GM18870 (cell line): ENCODE results near the gene LDLRAD4.

ENCODE experiments used
- ATAC-seq: cut with Tn5 transposase; IDR thresholded peaks from one replicate; pipeline ENCODE4 v1.9.1; 2021; ENCODE audit warnings: moderate library complexity; ENCODE audit not compliant: unreplicated experiment

Gene LDLRAD4

DNA sequence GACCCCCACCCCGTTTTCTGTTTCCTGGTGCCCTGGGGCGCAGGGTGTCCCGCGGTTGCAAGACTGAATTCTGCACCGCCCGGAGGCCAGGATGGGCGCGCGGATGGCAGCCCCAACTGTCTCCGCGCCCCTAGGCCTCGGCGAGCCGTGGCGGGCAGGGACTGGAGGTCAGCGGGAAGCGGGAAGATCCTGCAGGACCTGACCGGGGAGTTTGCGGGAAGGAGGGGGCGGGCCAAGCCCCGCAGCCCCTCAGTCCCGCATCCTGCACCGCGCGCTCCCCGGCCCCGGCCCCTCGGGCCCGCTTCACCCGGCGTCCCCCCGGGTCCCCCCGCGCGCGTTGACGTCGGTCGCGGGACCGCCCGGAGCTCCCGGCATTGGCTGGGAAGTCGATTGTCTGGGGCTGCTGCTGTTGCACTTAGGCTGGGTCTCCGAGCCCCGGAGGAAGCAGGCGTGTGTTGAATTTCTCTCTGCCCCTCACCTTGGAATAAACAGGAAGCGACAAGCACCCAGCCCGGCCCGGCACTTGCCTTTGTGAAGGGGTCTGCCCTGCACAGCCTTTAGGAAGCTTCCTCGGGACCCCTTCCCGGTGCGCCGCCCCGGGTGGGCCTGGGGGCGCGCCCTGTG is at the start of gene LDLRAD4:
Gene LDLRAD4 (plus strand): TSS at position 393 of the 624 bp plus-strand sequence.
- no peak for ATAC-seq

DNA sequence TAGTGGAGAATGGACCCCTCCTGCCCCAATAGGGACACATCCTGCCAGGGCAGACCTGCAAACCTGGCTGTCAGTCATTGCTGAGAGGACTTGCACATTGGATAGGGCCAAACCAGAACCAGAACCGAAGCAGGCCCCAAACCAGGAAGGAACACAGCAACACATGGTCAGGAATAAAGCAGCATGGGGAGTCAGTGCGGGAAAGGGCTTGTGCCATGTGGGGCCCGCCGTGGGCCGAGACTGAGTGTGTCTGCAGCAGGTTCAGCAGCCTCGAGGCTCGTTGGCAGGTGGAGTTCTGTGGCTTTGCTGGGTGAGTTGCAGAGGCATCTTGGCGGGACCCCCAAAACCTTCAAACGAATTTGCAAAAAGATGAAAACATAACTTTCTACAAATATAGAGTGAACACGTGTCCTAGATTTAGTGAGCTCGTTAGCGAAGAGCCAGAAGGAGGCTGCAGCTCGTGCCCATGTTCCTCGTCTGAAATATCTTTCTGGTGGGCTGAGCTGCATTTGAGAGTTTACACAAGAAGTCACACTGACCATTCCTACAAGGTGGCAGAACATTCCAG is 44.9 kb upstream of the LDLRAD4 start:
- ATAC-seq, result no peak

DNA sequence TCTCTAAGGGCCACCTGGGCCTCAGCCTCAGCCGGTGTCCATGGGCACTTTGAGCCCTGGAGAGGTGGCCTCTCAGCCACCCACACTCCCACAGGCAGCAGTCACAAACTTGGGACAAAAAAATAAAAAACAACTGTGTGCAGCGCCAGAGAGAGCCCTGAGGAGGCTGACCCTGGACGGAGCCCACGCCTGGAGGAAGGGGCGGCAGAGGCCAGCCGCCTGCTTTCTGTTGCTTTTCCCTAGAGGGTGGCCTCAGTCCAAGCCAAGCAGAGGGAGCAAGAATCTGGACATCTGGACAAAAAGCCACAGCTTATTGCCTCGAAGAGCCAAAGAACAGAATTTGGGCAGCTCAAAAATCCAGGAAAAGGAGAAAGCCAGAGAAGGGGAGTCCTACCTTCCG is 43.3 kb upstream of the LDLRAD4 start:
- ATAC-seq, result no peak

DNA sequence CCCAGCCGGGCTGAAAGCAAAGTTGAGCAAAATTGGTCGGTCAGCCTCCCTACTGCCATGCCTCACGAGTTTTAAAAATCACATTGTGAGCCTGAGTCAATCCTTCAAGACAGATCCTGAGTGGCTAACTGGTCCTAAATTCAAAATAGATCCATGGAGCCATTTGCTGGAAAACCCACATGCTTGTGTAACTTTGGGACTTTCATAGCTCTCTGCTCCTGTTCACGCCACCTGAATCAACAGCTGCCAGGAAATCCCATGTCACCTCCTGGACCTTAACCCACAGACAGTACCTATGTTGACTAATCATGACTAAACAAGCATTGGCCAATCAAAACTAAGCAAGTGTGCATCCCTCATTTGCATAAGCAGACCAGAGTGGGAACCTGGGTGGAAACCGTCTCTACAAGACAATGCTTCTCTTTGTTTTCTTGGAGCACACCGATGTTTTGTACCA is 42.8 kb upstream of the LDLRAD4 start:
- ATAC-seq, result no peak

DNA sequence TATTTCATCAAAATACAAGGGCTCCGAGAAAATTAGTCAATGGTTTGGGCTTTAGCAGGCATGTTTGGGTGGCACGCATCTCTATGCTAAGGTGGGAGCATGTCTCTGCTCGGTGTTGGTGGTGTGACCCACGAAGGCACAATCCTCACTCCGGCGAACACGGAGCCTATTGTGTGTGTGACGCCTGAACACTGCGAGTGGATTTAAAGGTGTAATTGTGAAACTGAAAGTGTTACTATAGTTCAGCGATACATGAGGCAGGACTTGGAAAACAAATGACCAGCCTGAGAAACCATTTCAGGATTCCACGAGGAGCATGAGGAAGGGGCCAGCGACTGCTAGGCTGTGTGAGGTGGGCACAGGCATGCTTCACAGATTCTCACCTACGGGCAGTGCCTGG is 41.7 kb upstream of the LDLRAD4 start:
- ATAC-seq, result no peak

DNA sequence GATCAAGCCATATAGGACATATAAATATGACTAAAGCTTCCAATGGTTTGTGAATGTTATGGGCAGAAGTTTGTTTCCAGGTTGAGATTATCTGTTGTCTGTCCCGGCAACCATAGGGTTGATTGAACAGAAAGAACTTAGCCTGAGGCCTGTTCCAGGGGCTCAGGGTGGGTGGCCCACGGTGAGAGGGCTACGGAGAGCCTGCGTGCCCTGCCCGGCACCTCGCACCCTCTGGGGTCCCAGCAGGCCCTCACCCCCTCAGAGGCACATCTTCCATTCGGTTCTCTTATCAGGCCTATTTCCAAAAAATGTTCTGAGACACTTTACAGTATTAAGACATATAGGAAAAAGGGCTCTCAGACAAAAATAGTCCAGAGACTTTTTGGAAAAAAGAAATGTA is 40.4 kb upstream of the LDLRAD4 start:
- no peak for ATAC-seq

DNA sequence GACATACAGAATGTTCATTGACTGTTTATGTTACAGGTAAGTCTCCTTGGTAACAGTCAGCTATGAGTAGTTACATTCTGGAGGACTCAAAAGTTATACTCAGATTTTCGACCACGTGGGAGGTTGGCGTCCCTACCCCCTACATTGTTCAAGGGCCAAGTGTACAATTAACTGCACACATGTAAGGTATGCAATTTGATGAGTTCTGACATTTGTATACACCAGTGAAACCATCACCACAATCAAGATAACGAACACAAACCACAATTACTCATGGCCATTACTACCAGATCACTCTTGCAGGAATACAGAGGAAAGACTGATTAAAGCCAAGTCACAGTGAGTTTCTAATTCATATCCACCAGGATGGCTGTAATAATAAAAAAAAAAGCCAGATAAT is 39.6 kb upstream of the LDLRAD4 start:
- no peak for ATAC-seq

DNA sequence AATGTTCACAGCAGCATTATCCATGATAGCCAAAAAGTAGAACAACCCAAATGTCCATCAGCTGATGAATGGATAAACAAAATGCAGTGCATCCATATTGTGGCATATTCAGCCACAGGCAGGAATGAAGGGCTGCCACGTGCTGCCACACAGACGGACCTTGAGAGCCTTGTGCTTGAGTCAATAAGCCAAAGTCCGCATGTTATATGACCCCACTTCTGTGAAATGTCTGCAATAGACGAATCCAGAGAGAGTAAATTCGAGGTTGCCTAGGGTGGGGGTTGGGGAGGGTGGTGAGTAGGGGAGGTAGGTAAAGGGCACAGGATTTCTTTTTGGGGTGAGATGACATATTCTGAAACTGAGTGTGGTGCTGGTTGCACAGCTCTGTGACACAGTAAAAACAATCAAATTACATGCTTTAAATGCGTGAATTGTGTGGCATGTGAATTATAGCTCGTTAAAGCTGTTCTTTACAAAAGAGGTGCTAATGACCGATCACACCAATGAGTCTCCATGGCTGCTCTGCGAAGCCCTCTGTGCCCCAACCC is 38.9 kb upstream of the LDLRAD4 start:
- ATAC-seq, result no peak

DNA sequence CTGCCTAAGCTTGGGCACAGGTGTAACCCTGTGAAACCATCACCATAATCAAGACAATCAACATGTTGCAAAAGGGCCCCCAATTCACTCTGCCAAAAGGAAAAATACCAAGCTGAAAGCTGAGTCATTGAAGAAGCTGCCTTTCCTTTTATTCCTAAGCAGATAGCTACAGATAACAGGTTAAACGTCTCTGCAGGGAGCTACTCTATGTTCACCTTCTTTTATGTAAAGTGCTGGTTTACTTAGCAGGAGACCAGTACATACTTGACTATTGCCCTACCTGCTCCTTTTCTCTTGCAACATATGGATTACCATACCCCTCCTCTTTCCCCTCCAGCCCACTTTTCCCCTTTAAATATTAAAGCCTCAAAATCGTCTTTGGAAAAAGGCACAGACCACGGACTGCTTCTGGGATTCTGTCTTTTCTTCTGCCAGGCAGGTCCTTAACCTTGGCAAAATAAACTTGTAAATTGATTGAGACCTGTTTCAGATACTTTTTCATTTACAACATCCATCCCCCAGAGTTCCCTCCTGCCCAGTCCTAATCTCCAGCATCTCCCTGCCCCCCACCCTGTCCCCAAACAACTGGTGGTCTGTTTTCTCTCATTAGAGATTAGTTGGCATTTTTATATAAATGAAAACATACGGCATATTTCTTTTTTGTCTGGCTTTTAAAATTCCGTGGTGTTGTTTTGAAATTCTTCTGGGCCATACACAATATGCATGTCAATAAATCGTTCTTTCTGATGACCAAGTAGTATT is 37.8 kb upstream of the LDLRAD4 start:
- ATAC-seq, result no peak

DNA sequence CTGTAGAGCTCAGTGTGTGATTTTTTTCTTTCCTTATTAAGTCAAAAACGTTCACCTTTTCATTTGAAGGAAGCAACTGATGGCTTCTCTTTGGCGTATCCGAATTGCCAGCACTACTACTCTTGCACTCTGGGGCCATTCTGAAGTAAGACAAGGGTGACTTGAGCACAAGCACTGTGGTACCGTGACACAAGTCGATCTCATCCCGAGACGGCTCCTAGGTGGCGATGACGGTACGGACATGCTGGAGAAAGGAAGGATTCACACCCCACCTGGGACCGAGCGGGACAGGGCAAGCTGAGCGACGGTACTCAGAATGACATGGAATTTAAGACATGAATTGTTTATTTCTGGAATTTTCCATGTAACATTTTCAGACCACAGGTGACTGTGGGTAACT is 36.8 kb upstream of the LDLRAD4 start:
- no peak for ATAC-seq

DNA sequence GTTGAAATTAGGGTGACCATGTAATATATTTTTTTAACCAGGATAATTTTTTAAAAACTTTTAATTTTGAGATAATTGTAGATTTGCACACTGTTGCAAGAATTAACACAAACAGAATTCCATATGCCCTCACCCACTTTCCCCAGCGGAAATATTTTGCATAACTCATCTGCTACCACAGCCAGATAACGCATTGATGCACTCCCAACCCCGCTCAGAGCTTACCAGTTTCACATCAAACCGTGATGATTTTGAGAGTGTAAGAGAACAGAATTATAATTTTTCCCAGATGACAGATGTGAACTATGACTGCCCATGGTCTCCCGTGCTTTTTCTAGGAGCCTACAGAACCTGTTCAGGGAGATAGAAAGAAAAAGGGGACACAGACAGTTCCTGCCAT is 35.2 kb upstream of the LDLRAD4 start:
- no peak for ATAC-seq

DNA sequence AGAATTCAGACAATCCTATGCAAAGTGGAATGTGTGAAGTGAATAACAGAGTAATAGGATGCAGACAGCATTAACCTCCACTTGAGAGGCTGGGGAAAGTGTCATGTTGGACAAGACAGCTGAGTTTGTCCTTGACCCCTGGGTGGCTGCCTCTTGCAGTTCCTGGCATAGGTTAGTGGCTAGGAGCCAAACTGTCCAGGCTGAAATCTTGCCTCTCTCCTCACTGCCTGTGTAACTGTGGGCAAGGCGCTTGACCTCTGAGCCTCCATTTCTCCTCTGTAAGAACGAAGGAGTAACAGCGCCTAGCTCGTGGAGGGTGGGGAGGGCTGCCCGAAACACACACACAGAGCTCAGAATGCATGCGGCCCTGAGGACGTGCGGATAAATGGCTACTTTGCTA is 34.8 kb upstream of the LDLRAD4 start:
- no peak for ATAC-seq

DNA sequence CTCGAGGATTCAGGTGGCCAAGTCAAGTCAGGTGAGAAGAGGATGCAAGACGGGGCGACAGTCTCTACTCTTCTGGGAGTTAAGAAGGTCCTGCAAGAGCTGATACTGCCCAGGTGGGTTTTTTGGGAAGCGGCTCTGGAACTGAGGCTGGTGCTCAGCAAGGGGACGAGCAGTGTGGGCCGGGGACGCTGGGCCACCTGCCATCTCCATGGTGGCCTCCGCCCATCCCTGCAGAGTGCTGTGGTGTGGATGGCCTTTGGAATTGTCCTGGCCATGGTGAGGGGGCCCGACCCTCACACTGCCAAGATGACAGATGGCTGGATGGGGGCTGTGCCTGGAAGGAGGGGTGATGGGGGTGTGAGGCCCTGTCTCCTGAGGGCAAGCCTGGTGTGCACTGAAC is 34.2 kb upstream of the LDLRAD4 start:
- ATAC-seq, result no peak

DNA sequence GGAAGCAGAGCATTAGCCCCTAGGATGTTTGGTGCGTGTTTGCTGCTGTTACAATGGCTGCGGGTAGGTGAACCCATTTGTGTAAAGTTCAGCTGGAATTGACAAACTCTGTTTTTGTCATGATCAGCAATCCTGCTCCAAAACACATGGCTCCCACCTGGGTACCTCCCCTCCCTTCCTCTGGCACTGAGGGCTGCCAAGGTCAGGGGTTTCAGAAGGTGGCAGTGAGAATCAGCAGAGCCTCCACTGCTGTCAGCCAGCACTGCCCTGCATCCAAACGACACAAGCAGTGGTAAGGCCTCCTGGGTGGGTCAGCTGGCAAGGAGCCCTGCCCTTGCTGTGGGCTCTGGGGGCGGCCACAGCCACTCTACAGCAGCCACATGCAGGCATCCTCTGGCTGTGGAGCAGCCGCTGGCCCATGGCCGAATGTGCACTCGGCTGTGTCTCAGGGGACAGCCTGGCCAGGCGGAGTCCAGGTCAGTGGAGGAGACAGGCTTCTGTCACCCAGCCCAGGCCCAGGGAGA is 32.8 kb upstream of the LDLRAD4 start:
- ATAC-seq, result no peak

DNA sequence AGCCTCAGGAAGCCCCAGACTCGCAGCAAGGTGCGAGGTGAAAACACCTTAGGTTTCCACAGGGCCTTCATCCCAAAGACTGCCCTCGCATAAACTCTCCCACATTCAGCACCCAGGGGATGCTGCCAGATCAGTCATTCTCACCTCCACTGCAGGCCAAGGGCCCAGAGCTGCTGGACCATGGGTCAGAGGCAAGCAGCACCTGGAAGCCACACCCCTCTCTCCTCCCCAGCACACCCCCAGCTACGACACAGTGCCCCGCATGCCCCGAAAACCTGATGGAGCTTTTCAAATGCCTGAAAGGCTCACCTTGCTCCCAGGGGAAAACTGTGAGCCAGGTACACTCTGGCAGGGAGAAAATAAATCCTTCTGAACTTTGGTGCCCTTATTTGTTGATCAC is 31.9 kb upstream of the LDLRAD4 start:
- no peak for ATAC-seq

DNA sequence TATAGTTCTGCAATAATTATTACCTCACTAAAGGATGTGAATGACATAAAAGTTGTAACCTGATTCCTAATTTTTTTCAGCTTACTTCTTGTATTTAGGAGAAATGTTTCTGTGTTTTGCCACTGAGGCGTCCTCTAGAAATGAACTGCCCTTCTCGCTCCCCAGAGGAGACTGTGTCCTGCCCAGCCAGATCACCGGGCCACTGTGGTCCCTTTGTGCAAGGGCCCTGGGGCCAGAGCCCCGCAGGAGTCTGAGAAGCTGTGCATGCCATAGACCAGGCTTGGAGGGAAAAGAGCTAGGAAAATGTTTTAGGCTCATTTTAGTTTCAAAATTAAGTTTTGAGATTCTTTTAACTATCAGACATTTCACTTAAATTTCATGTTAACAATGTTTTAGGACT is 31.1 kb upstream of the LDLRAD4 start:
- ATAC-seq, result no peak

DNA sequence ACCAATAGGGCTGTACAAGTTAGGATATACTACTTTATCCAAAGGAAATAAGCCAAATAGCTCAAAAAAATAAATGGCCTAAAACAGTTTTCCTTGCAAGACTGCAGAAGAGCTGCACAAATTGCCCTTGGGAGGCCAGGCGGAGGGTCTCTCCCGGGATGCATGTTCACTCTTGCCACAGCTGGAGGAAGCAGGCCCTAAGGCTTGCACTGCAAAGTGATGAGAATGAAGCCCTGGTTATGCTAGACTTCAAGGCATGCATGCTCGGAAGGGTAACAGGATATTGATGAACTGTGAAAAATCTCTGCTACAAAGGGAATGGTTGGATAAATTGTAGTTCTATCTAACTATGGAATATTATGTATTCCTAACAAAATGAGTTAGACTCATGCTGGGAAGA is 27.5 kb upstream of the LDLRAD4 start:
- ATAC-seq, result no peak

DNA sequence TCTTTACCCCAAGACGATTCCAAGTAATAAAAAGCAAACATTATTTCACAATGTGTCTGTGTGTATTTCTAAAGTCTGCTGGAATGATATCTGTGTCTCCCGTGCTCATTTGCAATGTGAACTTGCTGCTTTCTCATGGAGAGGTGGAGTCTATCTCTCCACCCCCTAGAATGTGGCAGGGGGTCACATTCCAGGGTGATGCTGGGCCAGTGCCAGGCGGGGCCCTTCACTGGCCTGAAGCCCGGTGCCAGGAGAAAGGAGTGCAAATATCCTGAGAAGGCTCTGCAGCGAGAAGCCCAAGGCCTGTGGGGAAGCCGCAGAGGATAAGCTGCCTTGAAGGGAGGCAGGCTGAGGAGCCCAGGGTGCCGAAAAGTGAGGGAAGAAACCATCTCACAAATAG is 26.8 kb upstream of the LDLRAD4 start:
- no peak for ATAC-seq

DNA sequence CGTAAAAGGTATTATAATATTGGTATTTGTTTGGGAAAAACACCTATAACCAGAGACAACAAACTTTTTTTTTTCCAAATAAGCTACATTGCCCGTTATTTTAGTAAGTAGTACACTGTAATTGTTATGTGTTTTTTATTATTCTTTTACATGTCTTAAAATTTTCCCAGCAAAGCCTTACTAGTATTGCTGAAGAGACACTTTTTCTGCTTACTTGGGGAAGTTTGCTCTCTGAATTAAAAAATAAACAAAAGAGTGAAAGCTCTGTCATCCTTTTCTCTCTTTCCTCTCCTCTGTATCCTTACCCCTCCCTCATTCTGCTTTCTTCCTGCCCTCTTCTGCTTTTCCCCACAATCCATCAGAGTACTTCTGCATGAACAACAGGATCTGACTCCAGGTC is 25.6 kb upstream of the LDLRAD4 start:
- no peak for ATAC-seq

DNA sequence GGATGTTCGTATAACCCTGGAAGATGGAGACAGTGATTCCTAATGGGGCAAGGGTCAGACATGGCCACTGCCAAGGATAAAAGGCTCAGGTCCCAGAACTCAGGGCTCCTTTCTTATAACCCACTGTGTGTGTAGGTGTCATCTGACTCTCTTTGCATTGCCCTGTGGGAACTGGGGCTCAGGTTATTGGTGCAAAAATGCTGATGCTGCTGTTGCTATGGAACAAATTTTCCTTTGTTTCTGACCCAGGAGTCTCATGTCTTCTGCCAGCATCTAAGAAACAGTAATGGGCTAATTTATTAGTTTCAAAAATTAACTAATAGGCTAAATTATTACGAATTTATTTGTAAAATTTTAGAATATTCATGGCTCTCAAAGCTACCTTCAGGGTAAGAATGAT is 24.3 kb upstream of the LDLRAD4 start:
- ATAC-seq, result no peak

DNA sequence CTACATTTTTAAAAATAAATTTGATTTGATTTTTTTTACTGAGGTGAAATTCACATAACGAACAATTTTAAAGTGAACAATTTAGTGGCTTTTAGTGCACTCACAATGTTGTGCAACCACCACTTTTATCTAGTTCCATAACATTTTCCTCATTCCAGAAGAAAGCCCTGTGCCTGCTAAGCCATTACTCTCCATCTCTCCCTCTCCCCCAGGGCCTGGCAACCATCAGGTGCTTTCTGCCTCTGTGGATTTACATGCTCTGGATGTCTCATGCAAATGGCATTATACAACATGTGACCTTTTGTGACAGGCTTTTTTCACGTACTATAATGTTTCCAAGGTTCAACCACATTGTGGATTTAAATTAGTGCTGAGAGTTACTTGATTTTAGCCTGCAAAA is 19.9 kb upstream of the LDLRAD4 start:
- ATAC-seq, result no peak

DNA sequence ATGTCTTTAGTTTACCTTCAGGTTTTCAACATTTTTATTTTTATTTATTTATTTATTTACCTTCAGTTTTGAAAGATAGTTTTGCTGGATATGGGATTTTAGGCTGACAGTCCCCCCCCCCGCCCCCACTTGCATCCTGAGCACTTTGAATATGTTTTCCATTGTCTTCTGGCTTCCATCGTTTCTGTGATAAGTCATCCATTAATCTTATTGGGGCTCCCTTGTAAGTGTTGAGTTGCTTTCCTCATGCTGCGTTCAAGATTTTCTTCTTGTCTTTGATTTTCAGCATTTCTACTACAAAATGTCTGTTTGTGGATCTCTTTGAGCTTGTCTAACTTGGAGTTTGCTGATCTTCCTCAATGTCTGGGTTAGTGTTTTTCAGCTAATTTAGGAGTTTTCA is 19.4 kb upstream of the LDLRAD4 start:
- ATAC-seq, result no peak
